ENCODE measurements around the gene TASP1.

DNA sequence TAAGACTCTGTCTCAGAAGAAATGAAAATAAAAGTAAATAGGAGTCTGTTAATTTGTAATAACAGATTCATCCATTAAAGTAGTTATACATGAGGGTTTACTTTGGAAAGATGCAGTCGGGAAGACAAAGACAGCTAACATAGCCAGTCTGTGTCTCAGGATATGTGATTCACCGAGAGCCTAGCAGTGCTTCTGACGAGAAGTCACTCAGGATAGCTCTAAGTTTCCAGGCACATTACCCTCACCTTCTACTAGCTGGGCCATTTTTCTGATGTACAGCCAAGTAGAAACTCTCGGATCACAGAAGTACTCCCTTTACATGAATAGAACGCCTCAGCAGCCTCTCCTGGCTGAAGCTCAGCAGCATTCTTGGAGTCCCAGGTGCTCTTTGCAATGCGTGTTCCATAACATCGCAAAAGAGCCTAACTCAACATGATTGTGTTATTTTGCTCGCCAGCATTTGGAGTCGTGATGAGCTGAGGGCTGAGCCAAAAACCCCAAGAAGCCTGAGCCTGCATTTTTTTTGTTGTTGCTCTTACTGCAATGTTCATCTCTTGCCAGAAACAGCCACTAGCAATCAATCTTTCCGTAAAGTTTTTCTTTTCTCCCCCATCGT, 22.4 kb upstream of the TASP1 start:
- TF ChIP-seq, protein P1, sequence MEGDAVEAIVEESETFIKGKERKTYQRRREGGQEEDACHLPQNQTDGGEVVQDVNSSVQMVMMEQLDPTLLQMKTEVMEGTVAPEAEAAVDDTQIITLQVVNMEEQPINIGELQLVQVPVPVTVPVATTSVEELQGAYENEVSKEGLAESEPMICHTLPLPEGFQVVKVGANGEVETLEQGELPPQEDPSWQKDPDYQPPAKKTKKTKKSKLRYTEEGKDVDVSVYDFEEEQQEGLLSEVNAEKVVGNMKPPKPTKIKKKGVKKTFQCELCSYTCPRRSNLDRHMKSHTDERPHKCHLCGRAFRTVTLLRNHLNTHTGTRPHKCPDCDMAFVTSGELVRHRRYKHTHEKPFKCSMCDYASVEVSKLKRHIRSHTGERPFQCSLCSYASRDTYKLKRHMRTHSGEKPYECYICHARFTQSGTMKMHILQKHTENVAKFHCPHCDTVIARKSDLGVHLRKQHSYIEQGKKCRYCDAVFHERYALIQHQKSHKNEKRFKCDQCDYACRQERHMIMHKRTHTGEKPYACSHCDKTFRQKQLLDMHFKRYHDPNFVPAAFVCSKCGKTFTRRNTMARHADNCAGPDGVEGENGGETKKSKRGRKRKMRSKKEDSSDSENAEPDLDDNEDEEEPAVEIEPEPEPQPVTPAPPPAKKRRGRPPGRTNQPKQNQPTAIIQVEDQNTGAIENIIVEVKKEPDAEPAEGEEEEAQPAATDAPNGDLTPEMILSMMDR (IDR thresholded peaks at IDR 0.05) = no peak
- no peak for TF ChIP-seq EZH2 (IDR thresholded peaks at IDR 0.05; ENCODE audit: borderline replicate concordance, insufficient read depth, low read depth, low read length, poor library complexity, severe bottlenecking)

Data from B cell (primary cell).